GM12878 (cell line): ENCODE data around the gene MAFG. TPM values are rescaled to one million over a fixed set of nuclear protein-coding genes. Genes with fewer than 3 reads are reported as not detected.

Experiments
- BHLHE40 ChIP-seq, 2 experiments: fragments of 450-650 bp in 1 of 2; IDR thresholded peaks; 2 replicates each; pipeline ENCODE4 v1.6.1; 2011 to 2017; ENCODE audit warnings: low read depth in 2 of 2, borderline replicate concordance in 1 of 2, improper control_type of control experiment in 1 of 2, low read length in 1 of 2, mild to moderate bottlenecking in 1 of 2
- GATAD2B ChIP-seq: fragments of 450-650 bp; conservative IDR thresholded peaks from 2 replicates; pipeline ENCODE4 v1.6.1; 2017; ENCODE audit warnings: low read depth, mild to moderate bottlenecking, moderate library complexity
- HDAC6 ChIP-seq: fragments of 200-600 bp; sonication (generic); IDR thresholded peaks from one replicate; pipeline ENCODE4 v1.8.0; 2017; ENCODE audit warnings: antibody characterized with exemption; ENCODE audit not compliant: unreplicated experiment
- IKZF2 ChIP-seq, 2 experiments: fragments of 450-650 bp; IDR thresholded peaks; 2 replicates each; pipeline ENCODE4 v1.6.1; 2017; ENCODE audit warnings: mild to moderate bottlenecking in 2 of 2, moderate library complexity in 2 of 2
- KDM1A ChIP-seq: fragments of 200-600 bp; sonication (generic); IDR thresholded peaks from 2 replicates; pipeline ENCODE4 v1.6.1; 2016; ENCODE audit warnings: borderline replicate concordance
- KLF5 ChIP-seq: fragments of 450-650 bp; IDR thresholded peaks from 2 replicates; pipeline ENCODE4 v1.6.1; 2014; ENCODE audit warnings: mild to moderate bottlenecking; ENCODE audit not compliant: partially characterized antibody
- MLLT1 ChIP-seq: fragments of 450-650 bp; IDR thresholded peaks from 2 replicates; pipeline ENCODE4 v1.6.1; 2016; ENCODE audit warnings: mild to moderate bottlenecking
- MYB ChIP-seq: fragments of 150-350 bp; IDR thresholded peaks from 2 replicates; pipeline ENCODE4 v1.6.1; 2014; ENCODE audit warnings: mild to moderate bottlenecking, low read depth, low read length, borderline replicate concordance
- MYC ChIP-seq: IDR thresholded peaks from 2 replicates; pipeline ENCODE4 v1.6.1; 2011; ENCODE audit warnings: mild to moderate bottlenecking, low read length, moderate library complexity, inconsistent platforms; ENCODE audit not compliant: insufficient read depth, insufficient replicate concordance, insufficient read length, severe bottlenecking
- NBN ChIP-seq: fragments of 450-650 bp; IDR thresholded peaks from 2 replicates; pipeline ENCODE4 v1.6.1; 2016
- POLR2AphosphoS2 ChIP-seq: IDR thresholded peaks from 2 replicates; pipeline ENCODE4 v1.6.1; 2011; ENCODE audit warnings: low read depth, mild to moderate bottlenecking, low read length, improper control_type of control experiment, moderate library complexity
- PRDM15 ChIP-seq: fragments of 450-650 bp; formaldehyde crosslinking; IDR thresholded peaks from 2 replicates; pipeline ENCODE4 v1.4.0; 2020; ENCODE audit warnings: mild to moderate bottlenecking, moderate library complexity
- RBBP5 ChIP-seq: fragments of 200-600 bp; sonication (generic); conservative IDR thresholded peaks from 2 replicates; pipeline ENCODE4 v1.6.1; 2016
- SREBF1 ChIP-seq: IDR thresholded peaks from 2 replicates; pipeline ENCODE4 v1.6.1; 2012; ENCODE audit warnings: mild to moderate bottlenecking, low read length
- YY1 ChIP-seq: IDR thresholded peaks from 2 replicates; pipeline ENCODE4 v1.6.1; 2011; ENCODE audit warnings: low read depth, mild to moderate bottlenecking, low read length
- ZNF207 ChIP-seq: fragments of 450-650 bp; IDR thresholded peaks from 2 replicates; pipeline ENCODE4 v1.6.1; 2014; ENCODE audit warnings: antibody characterized with exemption, mild to moderate bottlenecking, borderline replicate concordance
- polyA plus RNA-seq, 11 experiments: library from polyadenylated mRNA; depleted of rRNA in 4 of 11; unstranded in 6 of 11; stranded (reverse) in 5 of 11; fragments of >200 nt; fragmentation: Nextera tagmentation in 4 of 11; fragmentation: Illumina TruSeq in 1 of 11; extraction: Ambion mirVana in 4 of 11; extraction: Trizol in 1 of 11; gene quantifications; 1 replicate in 1 of 11; 2 replicates in 10 of 11; pipeline versions ENCODE4 v1.2.1 to v1.2.3, GENCODE V29; 2011 to 2016; ENCODE audit warnings: inconsistent platforms in 2 of 11, missing spikeins in 2 of 11, low read depth in 1 of 11
- total RNA-seq, 4 experiments: library from RNA; depleted of rRNA in 3 of 4; stranded (reverse); fragments of >200 nt in 3 of 4; fragmentation: Illumina TruSeq in 1 of 4; extraction: Trizol in 1 of 4; gene quantifications; 2 replicates each; pipeline versions ENCODE4 v1.2.1 to v1.2.3, GENCODE V29; 2013 to 2021
- TF ChIP-seq, protein P1 (sequence below): IDR thresholded peaks from 2 replicates; pipeline ENCODE4 v1.6.1; 2011; ENCODE audit warnings: low read depth, low read length, improper control_type of control experiment, borderline replicate concordance
- TF ChIP-seq, protein P2 (sequence below): IDR thresholded peaks from 2 replicates; pipeline ENCODE4 v1.6.1; 2012; ENCODE audit warnings: improper control_type of control experiment, low read depth, low read length; ENCODE audit not compliant: insufficient replicate concordance

The MAFG gene
- total and polyA plus RNA-seq, 10 of the 15 experiments (the other 5 are each of a cell fraction or from before 2014, with no cell fraction given) = 0.48 to 20.1 (median 7.6) TPM

- no peak for TF ChIP-seq MLLT1
- no peak for TF ChIP-seq MYC
- no peak for TF ChIP-seq RBBP5
- TF ChIP-seq HDAC6 = no peak
- TF ChIP-seq KDM1A = no peak
- TF ChIP-seq GATAD2B = peak; percentile 97
- TF ChIP-seq, protein P1, sequence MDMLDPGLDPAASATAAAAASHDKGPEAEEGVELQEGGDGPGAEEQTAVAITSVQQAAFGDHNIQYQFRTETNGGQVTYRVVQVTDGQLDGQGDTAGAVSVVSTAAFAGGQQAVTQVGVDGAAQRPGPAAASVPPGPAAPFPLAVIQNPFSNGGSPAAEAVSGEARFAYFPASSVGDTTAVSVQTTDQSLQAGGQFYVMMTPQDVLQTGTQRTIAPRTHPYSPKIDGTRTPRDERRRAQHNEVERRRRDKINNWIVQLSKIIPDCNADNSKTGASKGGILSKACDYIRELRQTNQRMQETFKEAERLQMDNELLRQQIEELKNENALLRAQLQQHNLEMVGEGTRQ = peak; percentile 93
- no peak for TF ChIP-seq MYB
- no peak for TF ChIP-seq IKZF2 (IDR thresholded peaks at IDR 0.05)
- TF ChIP-seq ZNF207 = peak; percentile 92; the same call in 1 of the 2 replicates
- TF ChIP-seq, protein P2, sequence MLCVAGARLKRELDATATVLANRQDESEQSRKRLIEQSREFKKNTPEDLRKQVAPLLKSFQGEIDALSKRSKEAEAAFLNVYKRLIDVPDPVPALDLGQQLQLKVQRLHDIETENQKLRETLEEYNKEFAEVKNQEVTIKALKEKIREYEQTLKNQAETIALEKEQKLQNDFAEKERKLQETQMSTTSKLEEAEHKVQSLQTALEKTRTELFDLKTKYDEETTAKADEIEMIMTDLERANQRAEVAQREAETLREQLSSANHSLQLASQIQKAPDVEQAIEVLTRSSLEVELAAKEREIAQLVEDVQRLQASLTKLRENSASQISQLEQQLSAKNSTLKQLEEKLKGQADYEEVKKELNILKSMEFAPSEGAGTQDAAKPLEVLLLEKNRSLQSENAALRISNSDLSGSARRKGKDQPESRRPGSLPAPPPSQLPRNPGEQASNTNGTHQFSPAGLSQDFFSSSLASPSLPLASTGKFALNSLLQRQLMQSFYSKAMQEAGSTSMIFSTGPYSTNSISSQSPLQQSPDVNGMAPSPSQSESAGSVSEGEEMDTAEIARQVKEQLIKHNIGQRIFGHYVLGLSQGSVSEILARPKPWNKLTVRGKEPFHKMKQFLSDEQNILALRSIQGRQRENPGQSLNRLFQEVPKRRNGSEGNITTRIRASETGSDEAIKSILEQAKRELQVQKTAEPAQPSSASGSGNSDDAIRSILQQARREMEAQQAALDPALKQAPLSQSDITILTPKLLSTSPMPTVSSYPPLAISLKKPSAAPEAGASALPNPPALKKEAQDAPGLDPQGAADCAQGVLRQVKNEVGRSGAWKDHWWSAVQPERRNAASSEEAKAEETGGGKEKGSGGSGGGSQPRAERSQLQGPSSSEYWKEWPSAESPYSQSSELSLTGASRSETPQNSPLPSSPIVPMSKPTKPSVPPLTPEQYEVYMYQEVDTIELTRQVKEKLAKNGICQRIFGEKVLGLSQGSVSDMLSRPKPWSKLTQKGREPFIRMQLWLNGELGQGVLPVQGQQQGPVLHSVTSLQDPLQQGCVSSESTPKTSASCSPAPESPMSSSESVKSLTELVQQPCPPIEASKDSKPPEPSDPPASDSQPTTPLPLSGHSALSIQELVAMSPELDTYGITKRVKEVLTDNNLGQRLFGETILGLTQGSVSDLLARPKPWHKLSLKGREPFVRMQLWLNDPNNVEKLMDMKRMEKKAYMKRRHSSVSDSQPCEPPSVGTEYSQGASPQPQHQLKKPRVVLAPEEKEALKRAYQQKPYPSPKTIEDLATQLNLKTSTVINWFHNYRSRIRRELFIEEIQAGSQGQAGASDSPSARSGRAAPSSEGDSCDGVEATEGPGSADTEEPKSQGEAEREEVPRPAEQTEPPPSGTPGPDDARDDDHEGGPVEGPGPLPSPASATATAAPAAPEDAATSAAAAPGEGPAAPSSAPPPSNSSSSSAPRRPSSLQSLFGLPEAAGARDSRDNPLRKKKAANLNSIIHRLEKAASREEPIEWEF = no peak
- TF ChIP-seq POLR2AphosphoS2 = no peak
- peak in 1 of 2 experiments; percentile 88; a peak in 2 of 4 replicates for TF ChIP-seq BHLHE40 (IDR thresholded peaks at IDR 0.05; ENCODE audit: borderline replicate concordance in 1 of 2, low read depth in 2 of 2, low read length in 1 of 2)
- TF ChIP-seq YY1 = 0 out of 2 replicates have a peak, but pooled peaks have one; percentile 39
- no peak for TF ChIP-seq PRDM15
- TF ChIP-seq NBN = no peak
- no peak for TF ChIP-seq SREBF1
- TF ChIP-seq KLF5 = peak; percentile 80
Observed at GRCh38 chr17:81927653-81928543, at the start of gene MAFG (continued).
